Vagina (tissue), 2 donors: Measurements from ENCODE around the gene PI4KA. TPM values are rescaled to one million over a fixed set of nuclear protein-coding genes. Genes with fewer than 3 reads are reported as not detected.

Experiments used
- DNase-seq, 2 donors: peaks; one replicate each; pipeline ENCODE4 v3.0.0-alpha.2; 2017; ENCODE audit errors: extremely low spot score in 2 of 2
- H3K27ac ChIP-seq: fragments of 200-600 bp; sonication (generic); one replicate; pipeline ENCODE4 v1.5.1; 2019
- H3K27me3 ChIP-seq: fragments of 200-600 bp; sonication (generic); one replicate; pipeline ENCODE4 v1.5.1; 2019
- H3K36me3 ChIP-seq, 2 donors: fragments of 200-600 bp; sonication (generic); one replicate each; pipeline ENCODE4 v1.5.1; 2017 to 2019
- H3K4me1 ChIP-seq: fragments of 200-600 bp; sonication (generic); one replicate; pipeline ENCODE4 v1.5.1; 2019
- H3K4me3 ChIP-seq, 2 donors: fragments of 200-600 bp; sonication (generic); 1 replicate in 1 of 2; 2 replicates in 1 of 2; pipeline ENCODE4 v1.5.1; 2016 to 2019
- H3K9me3 ChIP-seq: fragments of 200-600 bp; sonication (generic); one replicate; pipeline ENCODE4 v1.5.1; 2019
- CTCF ChIP-seq, 3 experiments: fragments of 450-650 bp in 2 of 3; fragments of 200-600 bp in 1 of 3; sonication (generic) in 1 of 3; IDR thresholded peaks; one replicate each; pipeline ENCODE4 v1.5.1; 2017 to 2019; ENCODE audit warnings: antibody characterized with exemption in 3 of 3, mild to moderate bottlenecking in 2 of 3, moderate library complexity in 2 of 3
- POLR2A ChIP-seq, 2 donors: fragments of 450-650 bp; IDR thresholded peaks; one replicate each; pipeline ENCODE4 v1.6.1; 2017; ENCODE audit warnings: antibody characterized with exemption in 2 of 2, mild to moderate bottlenecking in 2 of 2, moderate library complexity in 2 of 2
- POLR2AphosphoS5 ChIP-seq, 2 donors: sonication (generic); formaldehyde crosslinking; IDR thresholded peaks; one replicate each; pipeline ENCODE4 v1.9.0; 2017; ENCODE audit warnings: antibody characterized with exemption in 2 of 2, mild to moderate bottlenecking in 2 of 2, low read depth in 1 of 2; ENCODE audit not compliant: insufficient read depth in 1 of 2
- intact Hi-C: fragments of 100-400 bp; cut with DNase I; formaldehyde crosslinking; loops from one replicate; pipeline ENCODE4 v1.15.1; 2023
- total RNA-seq: library from RNA; depleted of rRNA; stranded (reverse); fragments of >200 nt; gene quantifications from one replicate; pipeline ENCODE4 v1.2.3, GENCODE V29; 2016

Gene PI4KA
- total RNA-seq, 1 donor from 2014 or later = 135 TPM

GRCh38 chr22:20814221-20814808 is 44.3 kb downstream of the PI4KA start:
- H3K36me3 ChIP-seq = peaks cover 0 to 67% of the 10 kb centered on the region in 2 donors

GRCh38 chr22:20813056-20813455 is 45.6 kb downstream of the PI4KA start:
- Histone ChIP-seq H3K27me3 (no peaks in the 10 kb centered on the region), H3K9me3 (no peaks in the 10 kb centered on the region), H3K4me1 (no peaks in the 10 kb centered on the region), H3K4me3 (no peak overlapping the region), H3K36me3 (peaks cover 0 to 56% of the 10 kb centered on the region in 2 donors), H3K27ac (no peak overlapping the region)
- no peak for DNase-seq
- intact Hi-C loops = no loop called here
- no peak for TF ChIP-seq POLR2A (IDR thresholded peaks at IDR 0.05)

More at GRCh38 chr22:20814221-20814808, 44.3 kb downstream of the PI4KA start:
- H3K9me3 ChIP-seq = no peaks in the 10 kb centered on the region
- H3K27me3 ChIP-seq = no peaks in the 10 kb centered on the region
- H3K4me3 ChIP-seq = no peak overlapping the region
- intact Hi-C loops = no loop called here
- no peak overlapping the region for H3K27ac ChIP-seq
- no peaks in the 10 kb centered on the region for H3K4me1 ChIP-seq
- no peak for TF ChIP-seq POLR2A (IDR thresholded peaks at IDR 0.05)
- no peak for TF ChIP-seq POLR2AphosphoS5 (IDR thresholded peaks at IDR 0.05; ENCODE audit: insufficient read depth in 1 of 2, low read depth in 1 of 2)
- no peak for TF ChIP-seq CTCF (IDR thresholded peaks at IDR 0.05)
- no peak for DNase-seq

- H3K9me3 ChIP-seq = no peaks in the 10 kb centered on the region
- no peaks in the 10 kb centered on the region for H3K27me3 ChIP-seq
- no peak for TF ChIP-seq POLR2A (IDR thresholded peaks at IDR 0.05)
- TF ChIP-seq POLR2AphosphoS5 (IDR thresholded peaks at IDR 0.05; ENCODE audit: insufficient read depth in 1 of 2, low read depth in 1 of 2) = no peak
- no peak for TF ChIP-seq CTCF (IDR thresholded peaks at IDR 0.05)
- H3K27ac ChIP-seq = no peak overlapping the region
- no peak for DNase-seq
- H3K4me1 ChIP-seq = no peaks in the 10 kb centered on the region
- intact Hi-C loops = no loop called here
- H3K36me3 ChIP-seq = peaks cover 0 to 54% of the 10 kb centered on the region in 2 donors
- H3K4me3 ChIP-seq = no peak overlapping the region
Measured at GRCh38 chr22:20811971-20812660, 46.5 kb downstream of the PI4KA start.

GRCh38 chr22:20811171-20811570 is 47.4 kb downstream of the PI4KA start:
- Histone ChIP-seq H3K4me3 (no peak overlapping the region), H3K27me3 (no peaks in the 10 kb centered on the region), H3K36me3 (peaks cover 0 to 54% of the 10 kb centered on the region in 2 donors), H3K27ac (no peak overlapping the region), H3K4me1 (no peaks in the 10 kb centered on the region), H3K9me3 (no peaks in the 10 kb centered on the region)
- no peak for DNase-seq
- intact Hi-C loops = no loop called here
- TF ChIP-seq POLR2AphosphoS5 (IDR thresholded peaks at IDR 0.05; ENCODE audit: insufficient read depth in 1 of 2, low read depth in 1 of 2) (no peak), CTCF (IDR thresholded peaks at IDR 0.05) (no peak), POLR2A (IDR thresholded peaks at IDR 0.05) (no peak)

GRCh38 chr22:20810645-20811044 is 48.0 kb downstream of the PI4KA start:
- Histone ChIP-seq H3K27ac (no peak overlapping the region), H3K36me3 (peaks cover 0 to 57% of the 10 kb centered on the region in 2 donors), H3K27me3 (no peaks in the 10 kb centered on the region), H3K9me3 (no peaks in the 10 kb centered on the region), H3K4me1 (no peaks in the 10 kb centered on the region), H3K4me3 (no peak overlapping the region)
- no peak for DNase-seq
- no peak for TF ChIP-seq CTCF (IDR thresholded peaks at IDR 0.05)
- intact Hi-C loops = no loop called here
